Fibroblast of the aortic adventitia (primary cell): ENCODE measurements around the gene WASL. TPM values are rescaled to one million over a fixed set of nuclear protein-coding genes. Genes with fewer than 3 reads are reported as not detected.

ENCODE experiments used
- DNase-seq: peaks from one replicate; pipeline ENCODE4 v3.0.0-alpha.2; 2010; ENCODE audit warnings: low read depth
- H3K4me3 ChIP-seq: 2 replicates; pipeline ENCODE4 v1.5.1; 2011; ENCODE audit warnings: low read depth, mild to moderate bottlenecking, control low read depth, low read length, moderate library complexity
- total RNA-seq: library from RNA; depleted of rRNA; stranded (reverse); fragments of >200 nt; gene quantifications from 2 replicates; pipeline ENCODE4 v1.2.3, GENCODE V29; 2012; ENCODE audit warnings: low replicate concordance
- TF ChIP-seq, protein P1 (sequence below): IDR thresholded peaks from 2 replicates; pipeline ENCODE4 v1.5.1; 2011; ENCODE audit warnings: mild to moderate bottlenecking, low read length, control low read depth, inconsistent platforms; ENCODE audit not compliant: insufficient read depth

WASL gene
- total RNA-seq, 1 donor, result 31.9 TPM

GRCh38 chr7:123689250-123689649 is 59.6 kb downstream of the WASL start:
- DNase-seq, result no peak
- H3K4me3 ChIP-seq, result no peak overlapping the region
- TF ChIP-seq, protein P1, sequence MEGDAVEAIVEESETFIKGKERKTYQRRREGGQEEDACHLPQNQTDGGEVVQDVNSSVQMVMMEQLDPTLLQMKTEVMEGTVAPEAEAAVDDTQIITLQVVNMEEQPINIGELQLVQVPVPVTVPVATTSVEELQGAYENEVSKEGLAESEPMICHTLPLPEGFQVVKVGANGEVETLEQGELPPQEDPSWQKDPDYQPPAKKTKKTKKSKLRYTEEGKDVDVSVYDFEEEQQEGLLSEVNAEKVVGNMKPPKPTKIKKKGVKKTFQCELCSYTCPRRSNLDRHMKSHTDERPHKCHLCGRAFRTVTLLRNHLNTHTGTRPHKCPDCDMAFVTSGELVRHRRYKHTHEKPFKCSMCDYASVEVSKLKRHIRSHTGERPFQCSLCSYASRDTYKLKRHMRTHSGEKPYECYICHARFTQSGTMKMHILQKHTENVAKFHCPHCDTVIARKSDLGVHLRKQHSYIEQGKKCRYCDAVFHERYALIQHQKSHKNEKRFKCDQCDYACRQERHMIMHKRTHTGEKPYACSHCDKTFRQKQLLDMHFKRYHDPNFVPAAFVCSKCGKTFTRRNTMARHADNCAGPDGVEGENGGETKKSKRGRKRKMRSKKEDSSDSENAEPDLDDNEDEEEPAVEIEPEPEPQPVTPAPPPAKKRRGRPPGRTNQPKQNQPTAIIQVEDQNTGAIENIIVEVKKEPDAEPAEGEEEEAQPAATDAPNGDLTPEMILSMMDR, result no peak

GRCh38 chr7:123687727-123688126 is 61.1 kb downstream of the WASL start:
- H3K4me3 ChIP-seq, result no peak overlapping the region
- no peak for DNase-seq
- TF ChIP-seq, protein P1, result no peak

DNA sequence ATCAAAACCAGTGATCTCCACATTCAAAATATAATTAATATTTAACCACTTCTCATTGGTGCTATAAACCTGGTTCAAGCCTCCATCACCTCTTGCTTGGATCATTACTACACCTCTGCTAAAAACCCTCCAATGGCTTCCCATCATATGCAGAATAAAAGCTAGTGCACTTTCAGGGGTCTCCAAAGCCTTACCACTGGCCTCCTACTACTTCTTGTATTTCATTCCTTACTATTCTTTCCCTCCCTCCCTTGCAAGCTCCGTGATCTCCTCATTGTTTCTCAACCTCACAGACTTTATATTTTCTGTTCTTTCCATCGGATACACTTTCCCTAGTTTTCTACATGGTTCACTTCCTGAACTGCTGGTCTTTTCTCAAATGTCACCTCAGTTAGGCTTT is 61.6 kb downstream of the WASL start:
- TF ChIP-seq, protein P1, result no peak
- DNase-seq, result no peak
- no peak overlapping the region for H3K4me3 ChIP-seq

DNA sequence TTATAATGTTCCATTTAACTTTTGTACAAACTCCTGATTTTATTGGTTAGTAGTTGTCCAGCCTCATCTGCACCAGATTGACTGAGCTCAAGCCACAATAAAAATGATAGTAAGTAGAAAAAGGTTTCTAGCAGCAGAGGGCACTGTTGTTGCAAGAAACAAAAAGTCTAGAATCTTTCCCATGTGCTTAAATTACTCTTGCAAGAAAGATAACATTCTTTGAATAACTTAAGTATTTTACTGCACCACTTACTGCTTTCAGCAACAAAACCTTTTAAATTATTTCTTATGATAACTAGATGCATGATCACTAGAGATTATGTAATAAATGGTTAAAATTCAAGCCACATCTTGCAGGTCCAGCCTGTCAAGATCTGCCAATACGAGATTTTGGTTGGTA is 66.1 kb downstream of the WASL start:
- H3K4me3 ChIP-seq, result no peak overlapping the region
- TF ChIP-seq, protein P1, result peak; percentile 51
- peak; percentile 81 for DNase-seq

- TF ChIP-seq, protein P1, result no peak
- no peak for DNase-seq
- H3K4me3 ChIP-seq, result no peak overlapping the region
Measured at GRCh38 chr7:123681561-123681960, 67.2 kb downstream of the WASL start.

DNA sequence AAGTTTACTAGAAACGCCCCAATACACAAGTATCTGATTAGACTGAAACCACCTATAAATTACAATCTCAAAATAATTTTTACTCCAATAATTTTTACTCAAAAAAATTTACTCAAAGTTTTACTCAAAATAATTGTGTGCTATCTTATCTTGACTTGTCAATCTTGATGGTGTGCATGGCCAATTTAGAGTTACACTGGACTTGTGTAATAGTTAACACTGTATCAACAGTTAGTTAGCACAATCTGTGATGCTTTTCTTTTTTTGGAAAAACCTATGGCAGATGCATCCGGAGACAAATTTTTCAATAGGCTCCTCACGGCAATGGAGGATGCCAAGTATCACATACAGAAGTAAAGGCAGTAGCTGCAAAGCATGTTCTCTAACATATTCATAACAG is 68.2 kb downstream of the WASL start:
- TF ChIP-seq, protein P1, result no peak

GRCh38 chr7:123679614-123680013 is 69.2 kb downstream of the WASL start:
- no peak for DNase-seq
- TF ChIP-seq, protein P1, result no peak
- H3K4me3 ChIP-seq, result no peak overlapping the region

More for the DNA sequence above, 68.2 kb downstream of the WASL start:
- H3K4me3 ChIP-seq, result no peak overlapping the region
- DNase-seq, result no peak
